Prostate gland (tissue), 2 donors: ENCODE measurements around the gene FHIT. TPM values are rescaled to one million over a fixed set of nuclear protein-coding genes. Genes with fewer than 3 reads are reported as not detected.

ENCODE experiments used
- DNase-seq: peaks from one replicate; pipeline ENCODE4 v3.0.0-alpha.2; 2019; ENCODE audit warnings: low spot score
- H3K27ac ChIP-seq, 2 donors: fragments of 200-600 bp; sonication (generic); 2 replicates each; pipeline ENCODE4 v1.5.1; 2017 to 2019
- H3K27me3 ChIP-seq: fragments of 200-600 bp; sonication (generic); replicated peaks from 2 replicates; pipeline ENCODE4 v1.5.1; 2019; ENCODE audit not compliant: insufficient read depth
- H3K36me3 ChIP-seq, 2 donors: fragments of 200-600 bp; sonication (generic); 1 replicate in 1 of 2; 2 replicates in 1 of 2; pipeline versions ENCODE4 v1.5.1 to v1.8.1; 2017 to 2019
- H3K4me1 ChIP-seq: fragments of 200-600 bp; sonication (generic); replicated peaks from 2 replicates; pipeline ENCODE4 v1.5.1; 2019
- H3K4me3 ChIP-seq, 2 donors: fragments of 200-600 bp; sonication (generic); 2 replicates each; pipeline ENCODE4 v1.5.1; 2017 to 2019
- H3K9me3 ChIP-seq: fragments of 200-600 bp; sonication (generic); 2 replicates; pipeline ENCODE4 v1.5.1; 2017
- CTCF ChIP-seq, 4 experiments: fragments of 200-600 bp in 2 of 4; fragments of 450-650 bp in 2 of 4; sonication (generic) in 2 of 4; IDR thresholded peaks; 1 replicate in 3 of 4; 2 replicates in 1 of 4; pipeline ENCODE4 v1.5.1; 2016 to 2019; ENCODE audit warnings: antibody characterized with exemption in 4 of 4, mild to moderate bottlenecking in 2 of 4, moderate library complexity in 2 of 4
- POLR2A ChIP-seq: fragments of 450-650 bp; IDR thresholded peaks from one replicate; pipeline ENCODE4 v1.6.1; 2016; ENCODE audit warnings: antibody characterized with exemption, mild to moderate bottlenecking
- POLR2AphosphoS5 ChIP-seq: sonication (generic); formaldehyde crosslinking; IDR thresholded peaks from one replicate; pipeline ENCODE4 v1.6.1; 2017; ENCODE audit warnings: antibody characterized with exemption
- WGBS: methylation state at CpG from one replicate; pipeline ENCODE4 v1.1.5; 2018; 5-methylcytosine and 5-hydroxymethylcytosine counted together
- intact Hi-C: fragments of 100-400 bp; cut with DNase I; formaldehyde crosslinking; loops from one replicate; pipeline ENCODE4 v1.14.2; 2022
- total RNA-seq, 2 donors: library from RNA; depleted of rRNA; stranded (reverse); fragments of >200 nt; gene quantifications; one replicate each; pipeline ENCODE4 v1.1.0, GENCODE V29; 2016

The FHIT gene
- total RNA-seq, 2 donors from 2014 or later: 6.4 to 10.4 TPM

- 90% methylated on average over 6 of the region's 6 CpGs for WGBS
- no peak for DNase-seq
- Histone ChIP-seq H3K4me3 (no peak overlapping the region), H3K27ac (no peak overlapping the region), H3K36me3 (no peaks in the 10 kb centered on the region), H3K4me1 (no peaks in the 10 kb centered on the region), H3K27me3 (no peaks in the 10 kb centered on the region), H3K9me3 (no peaks in the 10 kb centered on the region)
- TF ChIP-seq POLR2A: no peak
- TF ChIP-seq POLR2AphosphoS5: no peak
- TF ChIP-seq CTCF (IDR thresholded peaks at IDR 0.05): no peak
- intact Hi-C loops: no loop called here
Measured at GRCh38 chr3:59775106-59775505, 1476.1 kb downstream of the FHIT start.

DNA sequence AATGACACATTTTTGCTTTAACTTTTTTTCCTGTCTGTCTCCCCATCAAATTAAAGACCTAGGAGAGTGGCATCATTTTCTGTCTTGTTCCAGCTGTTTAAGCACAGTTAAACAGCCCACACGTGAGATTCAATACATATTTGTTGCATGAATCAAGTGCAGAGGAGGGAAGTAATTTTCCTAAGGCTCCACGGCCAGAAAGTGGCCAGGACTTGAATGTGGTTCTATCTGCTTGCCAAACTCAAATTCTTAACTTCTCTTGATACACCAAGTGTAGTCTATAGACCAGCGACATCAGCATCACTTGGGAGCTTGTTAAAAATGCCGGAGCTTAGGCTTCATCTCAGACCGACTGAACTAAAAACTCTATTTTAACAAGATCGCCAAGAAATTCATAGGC lies 1476.6 kb downstream of the FHIT start:
- 56% methylated on average over 6 of the region's 6 CpGs for WGBS
- Histone ChIP-seq H3K27ac (no peak overlapping the region), H3K27me3 (no peaks in the 10 kb centered on the region), H3K36me3 (no peaks in the 10 kb centered on the region), H3K4me3 (no peak overlapping the region), H3K4me1 (no peaks in the 10 kb centered on the region), H3K9me3 (no peaks in the 10 kb centered on the region)
- TF ChIP-seq POLR2A (no peak), CTCF (IDR thresholded peaks at IDR 0.05) (no peak), POLR2AphosphoS5 (no peak)
- DNase-seq: no peak
- intact Hi-C loops: no loop called here

DNA sequence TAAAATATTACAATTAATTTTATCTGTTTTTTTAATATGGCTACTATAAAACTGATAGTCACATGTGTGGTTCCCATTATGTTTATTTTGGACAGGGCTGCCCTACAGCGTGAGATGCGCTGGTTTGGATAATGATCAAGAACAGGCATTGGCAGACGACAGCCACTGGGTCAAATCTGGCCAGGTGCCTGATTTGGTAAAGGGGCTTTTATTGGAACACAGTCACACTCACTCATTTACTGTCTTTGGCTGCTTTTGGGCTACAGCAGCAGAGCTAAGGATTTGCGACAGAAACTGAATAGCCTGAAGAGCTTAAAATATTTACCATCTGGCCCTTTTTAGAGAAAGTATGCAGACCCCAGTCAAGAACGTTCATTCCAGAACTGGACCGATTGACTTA lies 1477.3 kb downstream of the FHIT start:
- H3K27ac ChIP-seq: no peak overlapping the region
- WGBS: 20% methylated on average over 6 of the region's 6 CpGs
- intact Hi-C loops: no loop called here

DNA sequence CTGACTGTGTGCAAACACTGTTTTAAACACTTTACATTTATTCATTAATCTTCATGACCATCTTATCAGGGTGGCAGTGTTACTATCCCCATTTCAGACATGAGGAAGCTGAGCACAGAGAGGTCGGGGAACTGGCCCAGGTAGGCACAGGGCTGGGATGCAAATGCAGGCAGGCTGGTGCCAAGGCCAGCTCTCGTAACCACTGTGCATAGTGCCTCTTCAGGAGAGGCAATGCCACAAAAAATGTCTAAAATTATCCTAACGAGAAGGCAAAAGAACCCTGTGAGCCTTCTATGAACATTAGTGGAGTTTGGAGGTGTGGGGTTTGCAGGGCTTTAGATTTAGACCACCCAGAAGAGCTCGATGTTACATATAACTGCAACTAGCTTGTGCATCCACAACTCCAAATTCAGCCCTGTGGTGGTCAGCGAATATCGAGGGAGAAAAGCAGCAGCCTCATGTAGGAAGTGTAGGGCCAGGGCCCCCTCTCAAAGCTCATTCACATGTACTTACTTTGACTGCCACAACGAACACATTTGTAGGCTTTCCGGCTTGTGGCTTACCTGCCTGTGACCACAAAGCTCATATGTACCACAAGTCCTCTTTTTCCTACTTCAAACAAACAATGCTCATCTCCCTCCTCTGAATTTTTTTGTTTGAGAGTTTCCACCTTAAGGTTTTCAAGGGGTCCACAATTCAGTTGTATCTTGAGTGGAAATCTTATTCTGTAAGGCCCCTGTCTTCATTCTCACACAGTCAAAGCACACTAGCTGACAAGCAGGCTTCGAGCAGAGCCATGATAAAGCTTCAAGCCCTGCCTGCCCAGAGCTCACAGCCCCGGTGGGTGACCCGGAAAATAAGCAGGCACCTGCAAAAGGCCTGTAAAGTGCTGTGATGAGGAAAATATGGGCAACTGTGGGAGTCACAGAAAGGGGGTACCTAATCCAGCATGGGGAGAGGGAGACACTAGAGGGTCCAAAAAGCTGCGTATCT lies 1478.5 kb downstream of the FHIT start:
- H3K9me3 ChIP-seq: no peaks in the 10 kb centered on the region
- no peak overlapping the region for H3K4me3 ChIP-seq
- intact Hi-C loops: no loop called here
- WGBS: 73% methylated on average over 12 of the region's 12 CpGs
- no peaks in the 10 kb centered on the region for H3K4me1 ChIP-seq
- DNase-seq: no peak
- no peaks in the 10 kb centered on the region for H3K27me3 ChIP-seq
- H3K27ac ChIP-seq: no peak overlapping the region
- H3K36me3 ChIP-seq: no peaks in the 10 kb centered on the region
- no peak for TF ChIP-seq POLR2A
- TF ChIP-seq POLR2AphosphoS5: no peak
- no peak for TF ChIP-seq CTCF (IDR thresholded peaks at IDR 0.05)

More for the DNA sequence above, 1477.3 kb downstream of the FHIT start:
- H3K27me3 ChIP-seq: no peaks in the 10 kb centered on the region
- H3K9me3 ChIP-seq: no peaks in the 10 kb centered on the region
- TF ChIP-seq CTCF (IDR thresholded peaks at IDR 0.05): no peak
- TF ChIP-seq POLR2AphosphoS5: peak; percentile 8
- no peak for TF ChIP-seq POLR2A
- H3K36me3 ChIP-seq: no peaks in the 10 kb centered on the region
- DNase-seq: no peak
- H3K4me3 ChIP-seq: no peak overlapping the region
- no peaks in the 10 kb centered on the region for H3K4me1 ChIP-seq

DNA sequence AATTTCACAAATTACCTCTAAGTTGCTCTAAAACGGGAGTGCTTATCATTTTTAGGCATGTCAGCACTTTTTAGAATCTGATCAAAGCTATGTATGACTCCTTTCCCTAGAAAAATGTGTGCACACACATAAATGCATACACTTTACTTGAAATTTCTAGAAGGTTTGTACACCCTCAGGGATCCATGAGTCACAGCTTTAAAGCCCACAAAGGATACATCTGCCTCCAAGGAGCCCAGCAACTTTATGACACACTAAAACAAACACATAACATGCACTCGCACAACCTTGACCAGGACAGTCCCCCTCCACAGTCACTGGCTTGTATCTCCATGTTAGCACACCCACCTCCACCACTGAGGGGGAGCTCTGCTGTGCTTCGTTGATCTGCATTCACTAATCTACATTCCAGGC lies 1479.5 kb downstream of the FHIT start:
- no peaks in the 10 kb centered on the region for H3K36me3 ChIP-seq
- TF ChIP-seq POLR2AphosphoS5 (no peak), POLR2A (no peak)
- no peaks in the 10 kb centered on the region for H3K9me3 ChIP-seq
- no peak overlapping the region for H3K4me3 ChIP-seq
- no peak overlapping the region for H3K27ac ChIP-seq
- H3K27me3 ChIP-seq: no peaks in the 10 kb centered on the region
- intact Hi-C loops: no loop called here
- H3K4me1 ChIP-seq: no peaks in the 10 kb centered on the region
- no peak for DNase-seq
- 62% methylated on average over 3 of the region's 3 CpGs for WGBS
